NOMO-1 treated with dmso at 0.1 percent for 144 hours (cell line): Measurements from ENCODE around the gene ZNF433.
"Not testable (repeated sequence)": the region's sequence is repeated elsewhere in the genome, so short reads cannot be mapped to it uniquely, and the experiment has no call there.

Experiments used
- DNase-seq: peaks from one replicate; lab custom pipeline; 2025; ENCODE audit not compliant: unreplicated experiment; lab: John Stamatoyannopoulos, UW

ZNF433 gene

GRCh38 chr19:12035220-12036172, at the start of gene ZNF433:
Gene ZNF433, minus strand, starts transcription at chr19:12035679. Its CDS starts 140 bp downstream, at chr19:12035539.
- DNase-seq: no peak

- not testable (repeated sequence) for DNase-seq
Measured at GRCh38 chr19:12083336-12083735, 47.9 kb upstream of the ZNF433 start.

- DNase-seq: no peak
Measured at GRCh38 chr19:12077375-12077774, 41.9 kb upstream of the ZNF433 start.

GRCh38 chr19:12076331-12076730, 40.9 kb upstream of the ZNF433 start:
- DNase-seq: not testable (repeated sequence)

- DNase-seq: no peak
Measured at GRCh38 chr19:12075538-12076139, 40.2 kb upstream of the ZNF433 start.

GRCh38 chr19:12064590-12065538, 29.4 kb upstream of the ZNF433 start, which contains the start of gene ZNF844:
Gene ZNF844, plus strand, starts transcription at chr19:12064731. Its CDS starts 143 bp downstream, at chr19:12064874.
- no peak for DNase-seq

- DNase-seq: no peak
Measured at GRCh38 chr19:12055784-12056183, 20.3 kb upstream of the ZNF433 start.

- DNase-seq: no peak
Measured at GRCh38 chr19:12052497-12053169, 17.2 kb upstream of the ZNF433 start, which contains the start of gene ZNF878. Gene ZNF878, minus strand, starts transcription at chr19:12052961. Its CDS starts 160 bp downstream, at chr19:12052801.

GRCh38 chr19:12052091-12052496, 16.6 kb upstream of the ZNF433 start:
- DNase-seq: no peak

- DNase-seq: no peak
Measured at GRCh38 chr19:12047868-12048267, 12.4 kb upstream of the ZNF433 start.

- no peak for DNase-seq
Measured at GRCh38 chr19:12043752-12044422, 8.4 kb upstream of the ZNF433 start.

- DNase-seq: no peak
Measured at GRCh38 chr19:12042893-12043292, 7.4 kb upstream of the ZNF433 start.

GRCh38 chr19:12034620-12035019, 859 bp downstream of the ZNF433 start:
- DNase-seq: no peak

GRCh38 chr19:12034198-12034597, 1.3 kb downstream of the ZNF433 start:
- DNase-seq: no peak

- DNase-seq: no peak
Measured at GRCh38 chr19:12015753-12016116, 19.7 kb downstream of the ZNF433 start.

GRCh38 chr19:12015015-12015752, 20.3 kb downstream of the ZNF433 start:
- DNase-seq: no peak

GRCh38 chr19:12000152-12000981, 35.1 kb downstream of the ZNF433 start:
- no peak for DNase-seq

GRCh38 chr19:11995174-11995573, 40.3 kb downstream of the ZNF433 start:
- no peak for DNase-seq
